Caco-2 (cell line): Measurements from ENCODE around the gene PDGFC. TPM values are rescaled to one million over a fixed set of nuclear protein-coding genes. Genes with fewer than 3 reads are reported as not detected.

Experiments
- BruUV-seq: library from RNA; stranded (reverse); fragments of 400-500 nt; replicated peaks from 2 replicates; lab custom pipeline; 2021; lab: Mats Ljungman, UMichigan
- CTCF ChIA-PET: fragments of 300-600 bp; sonication (Branson Sonifier 250); formaldehyde crosslinking; loops from one replicate; lab custom pipeline; 2022; ENCODE audit warnings: antibody characterized with exemption; lab: Charles Lee
- POLR2A ChIA-PET: fragments of 300-600 bp; sonication (Branson Sonifier 250); formaldehyde crosslinking; loops from one replicate; lab custom pipeline; 2022; ENCODE audit warnings: antibody characterized with exemption; lab: Charles Lee
- DNase-seq, 2 experiments: peaks; one replicate each; pipeline versions ENCODE4 v3.0.0 to v3.0.0-alpha.2; 2020 to 2022
- H3K27me3 ChIP-seq: replicated peaks from 2 replicates; pipeline ENCODE4 v1.6.0; 2011; ENCODE audit warnings: low read length; ENCODE audit not compliant: control insufficient read depth, insufficient read depth
- H3K36me3 ChIP-seq: 2 replicates; pipeline ENCODE4 v1.5.1; 2011; ENCODE audit warnings: low read length; ENCODE audit not compliant: control insufficient read depth, insufficient read depth
- H3K4me1 ChIP-seq: fragments of 250-450 bp; sonication (Bioruptor Pico); 2 replicates; pipeline ENCODE4 v1.5.1; 2020; ENCODE audit warnings: mild to moderate bottlenecking
- H3K4me3 ChIP-seq: 2 replicates; pipeline ENCODE4 v1.5.1; 2011; ENCODE audit warnings: low read depth, mild to moderate bottlenecking, control low read depth, low read length
- H3K9me3 ChIP-seq: fragments of 250-450 bp; sonication (Bioruptor Pico); 2 replicates; pipeline ENCODE4 v1.5.1; 2020; ENCODE audit warnings: mild to moderate bottlenecking, moderate library complexity
- H3K27ac Mint-ChIP-seq: one replicate; pipeline ENCODE4 v1.8.0; 2022; ENCODE audit warnings: mixed read lengths; ENCODE audit not compliant: unreplicated experiment
- H3K27me3 Mint-ChIP-seq: one replicate; pipeline ENCODE4 v1.8.0; 2022; ENCODE audit warnings: mixed read lengths; ENCODE audit not compliant: insufficient read depth, unreplicated experiment
- H3K36me3 Mint-ChIP-seq: one replicate; pipeline ENCODE4 v1.8.0; 2022; ENCODE audit warnings: mild to moderate bottlenecking, mixed read lengths; ENCODE audit not compliant: insufficient read depth, unreplicated experiment
- H3K4me1 Mint-ChIP-seq: one replicate; pipeline ENCODE4 v1.8.0; 2022; ENCODE audit warnings: low read depth, mixed read lengths; ENCODE audit not compliant: unreplicated experiment
- H3K4me3 Mint-ChIP-seq: one replicate; pipeline ENCODE4 v1.8.0; 2022; ENCODE audit warnings: mild to moderate bottlenecking, moderate library complexity, mixed read lengths; ENCODE audit not compliant: unreplicated experiment
- H3K9me3 Mint-ChIP-seq: one replicate; pipeline ENCODE4 v1.8.0; 2022; ENCODE audit warnings: mixed read lengths; ENCODE audit not compliant: unreplicated experiment
- intact Hi-C: fragments of 100-400 bp; cut with micrococcal nuclease; formaldehyde crosslinking; loops from one replicate; pipeline ENCODE4 v1.10.0; 2022; ENCODE audit not compliant: unreplicated experiment
- total RNA-seq: library from RNA; stranded (reverse); gene quantifications from 2 replicates; pipeline ENCODE4 v1.2.3, GENCODE V29; 2022
- TF ChIP-seq, protein P1 (sequence below), 2 experiments: fragments of 200-600 bp in 1 of 2; IDR thresholded peaks; 1 replicate in 1 of 2; 2 replicates in 1 of 2; pipeline versions ENCODE4 v1.5.1 to v1.8.0; 2011 to 2022; ENCODE audit warnings: antibody characterized with exemption in 1 of 2, control low read depth in 1 of 2, inconsistent platforms in 1 of 2, low read depth in 1 of 2, low read length in 1 of 2, mild to moderate bottlenecking in 1 of 2, moderate library complexity in 1 of 2; ENCODE audit not compliant: insufficient read depth in 1 of 2, severe bottlenecking in 1 of 2, unreplicated experiment in 1 of 2

The PDGFC gene
- total RNA-seq, 1 experiment from 2014 or later = 9.5 TPM

DNA sequence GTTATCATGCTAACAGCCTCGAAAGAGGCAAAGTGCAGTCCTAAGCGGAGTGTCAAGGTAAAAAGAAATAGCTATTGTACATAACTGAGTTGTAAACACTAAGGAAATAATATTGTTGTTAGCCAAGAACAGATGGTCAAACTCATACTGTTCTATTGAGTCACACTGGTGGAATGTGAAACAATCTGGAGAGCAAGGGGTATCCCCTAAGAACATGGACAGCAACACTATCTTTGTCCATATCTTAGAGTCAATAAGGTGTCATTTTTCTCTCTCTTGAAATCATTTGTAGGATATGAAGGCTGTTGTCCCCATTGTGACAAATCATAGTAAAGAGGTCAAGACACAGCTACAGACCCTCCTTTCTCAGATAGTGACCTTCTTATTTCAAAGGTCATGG, 4.5 kb upstream of the PDGFC start:
- H3K27me3 ChIP-seq = no peaks in the 10 kb centered on the region
- H3K4me3 ChIP-seq = no peak overlapping the region
- no peaks in the 10 kb centered on the region for H3K36me3 ChIP-seq
- ChIA-PET POLR2A (no interaction called here), CTCF (no interaction called here)
- TF ChIP-seq, protein P1, sequence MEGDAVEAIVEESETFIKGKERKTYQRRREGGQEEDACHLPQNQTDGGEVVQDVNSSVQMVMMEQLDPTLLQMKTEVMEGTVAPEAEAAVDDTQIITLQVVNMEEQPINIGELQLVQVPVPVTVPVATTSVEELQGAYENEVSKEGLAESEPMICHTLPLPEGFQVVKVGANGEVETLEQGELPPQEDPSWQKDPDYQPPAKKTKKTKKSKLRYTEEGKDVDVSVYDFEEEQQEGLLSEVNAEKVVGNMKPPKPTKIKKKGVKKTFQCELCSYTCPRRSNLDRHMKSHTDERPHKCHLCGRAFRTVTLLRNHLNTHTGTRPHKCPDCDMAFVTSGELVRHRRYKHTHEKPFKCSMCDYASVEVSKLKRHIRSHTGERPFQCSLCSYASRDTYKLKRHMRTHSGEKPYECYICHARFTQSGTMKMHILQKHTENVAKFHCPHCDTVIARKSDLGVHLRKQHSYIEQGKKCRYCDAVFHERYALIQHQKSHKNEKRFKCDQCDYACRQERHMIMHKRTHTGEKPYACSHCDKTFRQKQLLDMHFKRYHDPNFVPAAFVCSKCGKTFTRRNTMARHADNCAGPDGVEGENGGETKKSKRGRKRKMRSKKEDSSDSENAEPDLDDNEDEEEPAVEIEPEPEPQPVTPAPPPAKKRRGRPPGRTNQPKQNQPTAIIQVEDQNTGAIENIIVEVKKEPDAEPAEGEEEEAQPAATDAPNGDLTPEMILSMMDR (IDR thresholded peaks at IDR 0.05; ENCODE audit: insufficient read depth in 1 of 2, low read depth in 1 of 2, low read length in 1 of 2, severe bottlenecking in 1 of 2, unreplicated experiment in 1 of 2) = no peak
- intact Hi-C loops = loop anchor here (10.0 kb wide), 1 partner anchor 381 kb away; no protein-coding TSS in a partner anchor
- Mint-ChIP-seq H3K27me3 (no peaks in the 10 kb centered on the region), H3K9me3 (no peaks in the 10 kb centered on the region), H3K27ac (no peak overlapping the region), H3K36me3 (no peaks in the 10 kb centered on the region), H3K4me1 (peaks cover 25% of the 10 kb centered on the region), H3K4me3 (no peak overlapping the region)
- DNase-seq = no peak
- no TSS peak for BruUV-seq
- no peaks in the 10 kb centered on the region for H3K9me3 ChIP-seq
- H3K4me1 ChIP-seq = peaks cover 30% of the 10 kb centered on the region

DNA sequence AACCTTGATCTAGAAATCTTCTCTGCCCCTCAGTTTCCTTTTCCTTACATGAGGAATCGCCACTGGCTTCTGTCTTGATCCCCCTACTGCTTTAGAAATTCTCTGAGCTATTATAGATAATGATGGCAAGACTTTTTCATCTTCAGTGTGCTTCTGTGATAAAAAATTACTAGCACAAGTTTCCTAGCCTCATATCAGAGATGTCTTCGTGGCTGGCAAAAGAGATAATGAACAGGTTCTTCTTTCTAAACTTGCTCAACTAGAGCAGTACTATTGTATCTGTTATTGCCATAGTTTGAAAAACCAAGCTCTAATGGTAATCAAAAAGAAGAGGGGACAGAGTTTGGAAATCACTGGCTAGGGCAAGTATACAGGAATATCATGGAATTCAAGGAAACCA, 4.1 kb upstream of the PDGFC start:
- ChIA-PET CTCF (no interaction called here), POLR2A (no interaction called here)
- Histone ChIP-seq H3K4me3 (no peak overlapping the region), H3K36me3 (no peaks in the 10 kb centered on the region), H3K4me1 (peaks cover 30% of the 10 kb centered on the region), H3K9me3 (no peaks in the 10 kb centered on the region), H3K27me3 (no peaks in the 10 kb centered on the region)
- no peak overlapping the region for H3K27ac Mint-ChIP-seq
- TF ChIP-seq, protein P1 (IDR thresholded peaks at IDR 0.05; ENCODE audit: insufficient read depth in 1 of 2, low read depth in 1 of 2, low read length in 1 of 2, severe bottlenecking in 1 of 2, unreplicated experiment in 1 of 2) = no peak
- no peak overlapping the region for H3K4me3 Mint-ChIP-seq
- intact Hi-C loops = loop anchor here (10.0 kb wide), 1 partner anchor 381 kb away; no protein-coding TSS in a partner anchor
- H3K4me1 Mint-ChIP-seq = peaks cover 25% of the 10 kb centered on the region
- no TSS peak for BruUV-seq
- no peaks in the 10 kb centered on the region for H3K36me3 Mint-ChIP-seq
- DNase-seq = no peak
- H3K9me3 Mint-ChIP-seq = no peaks in the 10 kb centered on the region
- H3K27me3 Mint-ChIP-seq = no peaks in the 10 kb centered on the region

DNA sequence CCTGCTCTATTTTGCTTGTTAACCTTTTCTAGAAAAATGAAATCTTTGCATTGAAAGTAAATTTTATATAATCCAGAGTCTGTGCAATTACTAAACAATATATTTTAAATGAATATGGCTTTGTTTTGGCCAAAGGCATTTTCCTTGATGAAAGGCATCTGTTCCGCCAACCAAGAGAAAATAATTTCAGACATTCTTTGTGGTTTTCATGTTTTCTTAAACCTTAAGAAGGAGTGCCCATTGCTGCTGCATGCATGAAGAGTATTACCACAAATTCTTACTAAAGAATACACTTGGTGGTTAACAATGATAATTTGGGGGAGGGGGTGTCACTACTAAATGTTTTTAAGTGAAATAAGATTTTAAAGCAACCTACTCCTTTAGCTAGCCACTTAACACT, 2.7 kb upstream of the PDGFC start:
- intact Hi-C loops = loop anchor here (10.0 kb wide), 1 partner anchor 379 kb away; no protein-coding TSS in a partner anchor
- no peaks in the 10 kb centered on the region for H3K9me3 Mint-ChIP-seq
- no peak for DNase-seq
- no peak overlapping the region for H3K27ac Mint-ChIP-seq
- BruUV-seq = no TSS peak
- Histone ChIP-seq H3K36me3 (no peaks in the 10 kb centered on the region), H3K9me3 (no peaks in the 10 kb centered on the region), H3K27me3 (no peaks in the 10 kb centered on the region), H3K4me1 (peaks cover 30% of the 10 kb centered on the region), H3K4me3 (no peak overlapping the region)
- ChIA-PET POLR2A (no interaction called here), CTCF (no interaction called here)
- no peaks in the 10 kb centered on the region for H3K27me3 Mint-ChIP-seq
- no peaks in the 10 kb centered on the region for H3K36me3 Mint-ChIP-seq
- TF ChIP-seq, protein P1 (IDR thresholded peaks at IDR 0.05; ENCODE audit: insufficient read depth in 1 of 2, low read depth in 1 of 2, low read length in 1 of 2, severe bottlenecking in 1 of 2, unreplicated experiment in 1 of 2) = no peak
- peaks cover 25% of the 10 kb centered on the region for H3K4me1 Mint-ChIP-seq
- H3K4me3 Mint-ChIP-seq = no peak overlapping the region
